IPS DF 6.9 (cell line): ENCODE measurements around the gene SNAI3.

Experiments used
- DNase-seq: peaks from one replicate; pipeline ENCODE4 v3.0.0-alpha.2; 2013; ENCODE audit warnings: low read depth, low spot score
- H3K27ac ChIP-seq: one replicate; pipeline ENCODE4 v1.5.1; 2013; ENCODE audit warnings: low read length, control low read depth
- H3K27me3 ChIP-seq: 2 replicates; pipeline ENCODE4 v1.6.1; 2013; ENCODE audit warnings: mild to moderate bottlenecking, low read length; ENCODE audit not compliant: control insufficient read depth, insufficient read depth
- H3K36me3 ChIP-seq: 2 replicates; pipeline ENCODE4 v1.6.1; 2013; ENCODE audit warnings: low read length; ENCODE audit not compliant: control insufficient read depth, insufficient read depth
- H3K4me1 ChIP-seq: 2 replicates; pipeline ENCODE4 v1.6.1; 2013; ENCODE audit warnings: low read length; ENCODE audit not compliant: control insufficient read depth, insufficient read depth
- H3K4me3 ChIP-seq: 2 replicates; pipeline ENCODE4 v1.5.1; 2013; ENCODE audit warnings: mild to moderate bottlenecking, low read length
- H3K9me3 ChIP-seq: 2 replicates; pipeline ENCODE4 v1.6.1; 2013; ENCODE audit warnings: low read length, inconsistent platforms; ENCODE audit not compliant: control insufficient read depth, insufficient read depth
- WGBS: extraction: QIAGEN DNeasy Blood & Tissue Kit; methylation state at CpG from one replicate; pipeline ENCODE4 v1.1.7; 2013; ENCODE audit warnings: mixed read lengths, missing lambda C conversion rate; ENCODE audit not compliant: insufficient read length, insufficient coverage; 5-methylcytosine and 5-hydroxymethylcytosine counted together

Gene SNAI3

DNA sequence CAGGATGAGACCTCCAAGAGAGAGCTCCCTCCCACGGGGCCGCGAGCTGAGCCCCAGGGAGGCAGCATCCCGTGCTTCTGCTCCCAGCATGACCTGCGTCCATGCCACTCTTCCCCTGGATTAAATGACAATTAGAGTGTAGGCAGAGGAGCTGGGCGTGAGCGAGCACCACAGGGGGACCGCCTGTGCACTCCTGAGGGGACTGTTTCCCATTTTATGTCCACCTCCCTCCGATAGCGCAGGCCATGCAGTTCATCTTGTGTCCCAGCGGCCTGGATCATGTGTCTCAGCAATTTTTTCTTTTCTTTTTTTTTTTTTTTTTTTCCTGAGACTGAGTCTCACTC, 53.7 kb downstream of the SNAI3 start:
- Histone ChIP-seq H3K4me1 (peaks cover 3% of the 10 kb centered on the region; the same call in 1 of the 2 replicates), H3K9me3 (no peaks in the 10 kb centered on the region), H3K27ac (no peak overlapping the region), H3K27me3 (no peaks in the 10 kb centered on the region), H3K4me3 (no peak overlapping the region), H3K36me3 (peaks cover 11% of the 10 kb centered on the region; the same call in 1 of the 2 replicates)
- DNase-seq, result no peak
- WGBS, result no CpG with 5 or more reads among the region's 11 CpGs

- Histone ChIP-seq H3K4me3 (no peak overlapping the region), H3K27me3 (no peaks in the 10 kb centered on the region), H3K36me3 (peaks cover 13% of the 10 kb centered on the region; the same call in 1 of the 2 replicates), H3K27ac (no peak overlapping the region), H3K9me3 (no peaks in the 10 kb centered on the region), H3K4me1 (peaks cover 3% of the 10 kb centered on the region; the same call in 1 of the 2 replicates)
- no peak for DNase-seq
- WGBS, result no CpG with 5 or more reads among the region's 30 CpGs
Observed at GRCh38 chr16:88631920-88632586, 54.3 kb downstream of the SNAI3 start.

DNA sequence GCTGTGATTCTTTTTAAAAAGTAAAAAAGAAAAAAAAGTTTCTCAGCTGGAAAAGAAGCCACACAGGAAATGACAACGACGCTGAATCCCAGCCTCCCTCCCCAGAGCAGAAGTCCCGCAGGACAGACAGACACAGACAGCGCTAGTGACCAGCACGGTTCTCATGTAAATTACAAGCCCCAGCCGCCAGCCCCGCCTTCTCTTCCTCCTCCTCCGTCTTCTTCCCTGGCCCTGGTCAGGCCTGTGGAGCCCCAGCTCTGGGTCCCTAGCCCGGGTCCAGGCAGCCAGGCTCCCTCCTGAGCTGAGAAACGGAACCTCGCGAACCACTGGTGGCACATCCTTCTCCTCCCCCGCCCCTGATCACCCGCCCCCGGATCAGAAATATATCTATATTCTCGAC, 54.9 kb downstream of the SNAI3 start:
- DNase-seq, result no peak
- peaks cover 13% of the 10 kb centered on the region; the same call in 1 of the 2 replicates for H3K36me3 ChIP-seq
- WGBS, result no CpG with 5 or more reads among the region's 16 CpGs
- no peaks in the 10 kb centered on the region for H3K9me3 ChIP-seq
- 0 out of 2 replicates have a peak, but pooled peaks cover 3% of the 10 kb centered on the region for H3K4me1 ChIP-seq
- H3K27me3 ChIP-seq, result no peaks in the 10 kb centered on the region
- no peak overlapping the region for H3K27ac ChIP-seq
- no peak overlapping the region for H3K4me3 ChIP-seq

DNA sequence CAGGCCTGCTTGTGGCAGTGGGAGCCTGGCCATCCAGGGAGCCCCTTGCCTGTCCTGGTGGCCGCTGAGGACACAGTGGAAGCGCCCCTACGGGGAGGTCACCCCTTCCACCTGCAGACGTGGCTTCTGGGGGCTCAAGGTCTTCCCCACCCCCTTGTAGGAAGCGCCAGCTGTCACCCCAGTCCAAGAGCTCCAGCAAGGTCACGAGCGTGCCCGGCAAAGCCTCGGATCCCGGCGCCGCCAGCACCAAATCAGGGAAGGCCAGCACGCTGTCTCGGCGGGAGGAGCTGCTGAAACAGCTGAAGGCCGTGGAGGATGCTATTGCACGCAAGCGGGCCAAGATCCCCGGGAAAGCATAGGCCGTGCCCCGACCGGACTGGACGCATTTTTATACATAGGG, 55.4 kb downstream of the SNAI3 start:
- no peak overlapping the region for H3K4me3 ChIP-seq
- H3K27me3 ChIP-seq, result no peaks in the 10 kb centered on the region
- no CpG with 5 or more reads among the region's 23 CpGs for WGBS
- 0 out of 2 replicates have a peak, but pooled peaks cover 3% of the 10 kb centered on the region for H3K4me1 ChIP-seq
- no peak for DNase-seq
- H3K27ac ChIP-seq, result no peak overlapping the region
- no peaks in the 10 kb centered on the region for H3K9me3 ChIP-seq
- peaks cover 13% of the 10 kb centered on the region; the same call in 1 of the 2 replicates for H3K36me3 ChIP-seq

GRCh38 chr16:88630433-88630832, 55.9 kb downstream of the SNAI3 start:
- Histone ChIP-seq H3K27ac (no peak overlapping the region), H3K4me3 (no peak overlapping the region), H3K4me1 (0 out of 2 replicates have a peak, but pooled peaks cover 2% of the 10 kb centered on the region), H3K27me3 (no peaks in the 10 kb centered on the region), H3K36me3 (peaks cover 13% of the 10 kb centered on the region; the same call in 1 of the 2 replicates), H3K9me3 (no peaks in the 10 kb centered on the region)
- WGBS, result no CpG with 5 or more reads among the region's 12 CpGs
- DNase-seq, result no peak

GRCh38 chr16:88629835-88630234, 56.5 kb downstream of the SNAI3 start:
- no peak overlapping the region for H3K4me3 ChIP-seq
- H3K9me3 ChIP-seq, result no peaks in the 10 kb centered on the region
- WGBS, result no CpG with 5 or more reads among the region's 9 CpGs
- H3K36me3 ChIP-seq, result peaks cover 16% of the 10 kb centered on the region; the same call in 1 of the 2 replicates
- no peaks in the 10 kb centered on the region for H3K27me3 ChIP-seq
- DNase-seq, result no peak
- no peak overlapping the region for H3K27ac ChIP-seq
- no peaks in the 10 kb centered on the region for H3K4me1 ChIP-seq

- H3K27ac ChIP-seq, result no peak overlapping the region
- H3K27me3 ChIP-seq, result no peaks in the 10 kb centered on the region
- no peak overlapping the region for H3K4me3 ChIP-seq
- no CpG with 5 or more reads among the region's 12 CpGs for WGBS
- no peaks in the 10 kb centered on the region for H3K4me1 ChIP-seq
- peak; percentile 79 for DNase-seq
- H3K9me3 ChIP-seq, result no peaks in the 10 kb centered on the region
- peaks cover 22% of the 10 kb centered on the region for H3K36me3 ChIP-seq
Observed at GRCh38 chr16:88628512-88628974, 57.8 kb downstream of the SNAI3 start.
